ENCODE results near the gene BTBD7.

Gene BTBD7

GRCh38 chr14:93230539-93230938, 102.3 kb downstream of the BTBD7 start:
- Histone ChIP-seq H3K27ac (no peak overlapping the region), H3K4me3 (no peak overlapping the region)
- intact Hi-C loops (cut with DNase I; ENCODE audit: low total_unique reads): no loop called here

DNA sequence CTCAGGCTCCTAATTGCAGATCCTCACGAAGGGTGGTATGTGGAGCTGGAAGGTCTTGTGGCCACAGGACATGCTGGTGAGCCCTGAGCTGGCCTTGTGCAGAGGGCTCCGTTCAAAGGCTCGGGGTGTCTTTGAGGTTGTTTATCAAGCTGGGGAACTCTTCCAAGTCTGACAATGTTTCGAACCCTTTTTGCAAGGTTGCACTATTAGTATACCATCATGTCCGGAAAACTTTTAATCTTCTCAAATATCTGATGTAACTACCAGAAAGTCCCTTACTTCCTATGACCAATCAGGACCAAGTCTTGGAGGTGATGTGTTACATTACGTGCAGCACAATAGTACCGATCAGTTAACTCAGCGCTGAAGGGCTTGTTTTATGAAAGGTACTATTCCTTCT, 104.3 kb downstream of the BTBD7 start:
- H3K4me1 ChIP-seq: peaks cover 0 to 16% (median 6%) of the 10 kb centered on the region in 4 donors
- no peaks in the 10 kb centered on the region for H3K27me3 ChIP-seq
- H3K9me3 ChIP-seq: no peaks in the 10 kb centered on the region
- TF ChIP-seq CTCF (IDR thresholded peaks at IDR 0.05): no peak
- DNase-seq: no peak
- H3K4me3 ChIP-seq: no peak overlapping the region
- H3K36me3 ChIP-seq: peaks cover 30 to 60% (median 43%) of the 10 kb centered on the region in 3 donors
- intact Hi-C loops (cut with DNase I; ENCODE audit: low total_unique reads): no loop called here
- H3K27ac ChIP-seq: no peak overlapping the region

More at GRCh38 chr14:93230539-93230938, 102.3 kb downstream of the BTBD7 start:
- H3K4me1 ChIP-seq: peaks cover 0 to 16% (median 6%) of the 10 kb centered on the region in 4 donors
- TF ChIP-seq CTCF (IDR thresholded peaks at IDR 0.05): no peak
- no peaks in the 10 kb centered on the region for H3K27me3 ChIP-seq
- no peaks in the 10 kb centered on the region for H3K9me3 ChIP-seq
- H3K36me3 ChIP-seq: peaks cover 23 to 40% (median 26%) of the 10 kb centered on the region in 3 donors
- no peak for DNase-seq

- no peak for DNase-seq
Measured at GRCh38 chr14:93223565-93223964, 109.3 kb downstream of the BTBD7 start.

GRCh38 chr14:93220509-93220908, 112.3 kb downstream of the BTBD7 start:
- Histone ChIP-seq H3K36me3 (peaks cover 74 to 98% (median 86%) of the 10 kb centered on the region in 3 donors), H3K27me3 (no peaks in the 10 kb centered on the region), H3K4me1 (no peaks in the 10 kb centered on the region), H3K9me3 (no peaks in the 10 kb centered on the region), H3K4me3 (no peak overlapping the region), H3K27ac (no peak overlapping the region)
- no peak for DNase-seq
- TF ChIP-seq CTCF (IDR thresholded peaks at IDR 0.05): no peak
- intact Hi-C loops (cut with DNase I; ENCODE audit: low total_unique reads): no loop called here

More at GRCh38 chr14:93223565-93223964, 109.3 kb downstream of the BTBD7 start:
- Histone ChIP-seq H3K27ac (no peak overlapping the region), H3K4me1 (no peaks in the 10 kb centered on the region), H3K4me3 (no peak overlapping the region), H3K9me3 (no peaks in the 10 kb centered on the region), H3K27me3 (no peaks in the 10 kb centered on the region), H3K36me3 (peaks cover 69 to 98% (median 83%) of the 10 kb centered on the region in 3 donors)
- TF ChIP-seq CTCF (IDR thresholded peaks at IDR 0.05): no peak
- intact Hi-C loops (cut with DNase I; ENCODE audit: low total_unique reads): no loop called here

- no peak for TF ChIP-seq CTCF (IDR thresholded peaks at IDR 0.05)
- intact Hi-C loops (cut with DNase I; ENCODE audit: low total_unique reads): no loop called here
- DNase-seq: no peak
- no peak overlapping the region for H3K27ac ChIP-seq
- no peaks in the 10 kb centered on the region for H3K4me1 ChIP-seq
- H3K27me3 ChIP-seq: no peaks in the 10 kb centered on the region
- H3K9me3 ChIP-seq: no peaks in the 10 kb centered on the region
- H3K36me3 ChIP-seq: peaks cover 82 to 98% (median 87%) of the 10 kb centered on the region in 3 donors
- H3K4me3 ChIP-seq: no peak overlapping the region
Measured at GRCh38 chr14:93219103-93219726, 113.6 kb downstream of the BTBD7 start.

All from tibial artery (tissue), 4 donors.